CD4-positive, alpha-beta T cell treated with Interleukin-6 for 4 hours (primary cell): ENCODE measurements around the gene SH3GL3.

ENCODE experiments used
- DNase-seq: peaks from one replicate; pipeline ENCODE4 v3.0.0-alpha.2; 2020; ENCODE audit warnings: mixed read lengths

SH3GL3 gene

GRCh38 chr15:83462953-83463433 is 15.9 kb downstream of the SH3GL3 start:
- DNase-seq: no peak

GRCh38 chr15:83470887-83471286 is 23.7 kb downstream of the SH3GL3 start:
- no peak for DNase-seq

- DNase-seq: no peak
These were observed 24.2 kb downstream of the SH3GL3 start for GRCh38 chr15:83471307-83471866.

GRCh38 chr15:83472151-83472550 is 25.0 kb downstream of the SH3GL3 start:
- no peak for DNase-seq

- no peak for DNase-seq
These were observed 25.7 kb downstream of the SH3GL3 start for GRCh38 chr15:83472797-83473196.

GRCh38 chr15:83474578-83474977 is 27.4 kb downstream of the SH3GL3 start:
- DNase-seq: no peak

GRCh38 chr15:83475551-83475950 is 28.4 kb downstream of the SH3GL3 start:
- no peak for DNase-seq

- no peak for DNase-seq
These were observed 28.9 kb downstream of the SH3GL3 start for GRCh38 chr15:83476066-83476465.

- DNase-seq: no peak
These were observed 29.6 kb downstream of the SH3GL3 start for GRCh38 chr15:83476708-83477107.

- DNase-seq: no peak
These were observed 30.1 kb downstream of the SH3GL3 start for GRCh38 chr15:83477172-83477807.

GRCh38 chr15:83477808-83478537 is 30.8 kb downstream of the SH3GL3 start:
- DNase-seq: no peak

GRCh38 chr15:83483612-83484011 is 36.5 kb downstream of the SH3GL3 start:
- no peak for DNase-seq

GRCh38 chr15:83484636-83485035 is 37.5 kb downstream of the SH3GL3 start:
- no peak for DNase-seq

GRCh38 chr15:83486363-83486762 is 39.2 kb downstream of the SH3GL3 start:
- no peak for DNase-seq

GRCh38 chr15:83487519-83487918 is 40.4 kb downstream of the SH3GL3 start:
- no peak for DNase-seq

- DNase-seq: no peak
These were observed 42.5 kb downstream of the SH3GL3 start for GRCh38 chr15:83489690-83490089.

GRCh38 chr15:83491486-83491885 is 44.3 kb downstream of the SH3GL3 start:
- DNase-seq: no peak

- DNase-seq: no peak
These were observed 49.6 kb downstream of the SH3GL3 start for GRCh38 chr15:83496766-83497165.

GRCh38 chr15:83498374-83498773 is 51.2 kb downstream of the SH3GL3 start:
- DNase-seq: no peak

- no peak for DNase-seq
These were observed 51.7 kb downstream of the SH3GL3 start for GRCh38 chr15:83498801-83499200.

- DNase-seq: no peak
These were observed 52.3 kb downstream of the SH3GL3 start for GRCh38 chr15:83499476-83499875.

GRCh38 chr15:83503595-83504364 is 56.6 kb downstream of the SH3GL3 start:
- DNase-seq: no peak

GRCh38 chr15:83504365-83504764 is 57.2 kb downstream of the SH3GL3 start:
- DNase-seq: no peak
